G401.6 (cell line): ENCODE measurements around the gene AGTR1.

Experiments
- FAIRE-seq: peaks from 2 replicates; lab custom pipeline; 2012; peaks lifted over from hg19 to GRCh38; lab: Jason Lieb, UNC

The AGTR1 gene

DNA sequence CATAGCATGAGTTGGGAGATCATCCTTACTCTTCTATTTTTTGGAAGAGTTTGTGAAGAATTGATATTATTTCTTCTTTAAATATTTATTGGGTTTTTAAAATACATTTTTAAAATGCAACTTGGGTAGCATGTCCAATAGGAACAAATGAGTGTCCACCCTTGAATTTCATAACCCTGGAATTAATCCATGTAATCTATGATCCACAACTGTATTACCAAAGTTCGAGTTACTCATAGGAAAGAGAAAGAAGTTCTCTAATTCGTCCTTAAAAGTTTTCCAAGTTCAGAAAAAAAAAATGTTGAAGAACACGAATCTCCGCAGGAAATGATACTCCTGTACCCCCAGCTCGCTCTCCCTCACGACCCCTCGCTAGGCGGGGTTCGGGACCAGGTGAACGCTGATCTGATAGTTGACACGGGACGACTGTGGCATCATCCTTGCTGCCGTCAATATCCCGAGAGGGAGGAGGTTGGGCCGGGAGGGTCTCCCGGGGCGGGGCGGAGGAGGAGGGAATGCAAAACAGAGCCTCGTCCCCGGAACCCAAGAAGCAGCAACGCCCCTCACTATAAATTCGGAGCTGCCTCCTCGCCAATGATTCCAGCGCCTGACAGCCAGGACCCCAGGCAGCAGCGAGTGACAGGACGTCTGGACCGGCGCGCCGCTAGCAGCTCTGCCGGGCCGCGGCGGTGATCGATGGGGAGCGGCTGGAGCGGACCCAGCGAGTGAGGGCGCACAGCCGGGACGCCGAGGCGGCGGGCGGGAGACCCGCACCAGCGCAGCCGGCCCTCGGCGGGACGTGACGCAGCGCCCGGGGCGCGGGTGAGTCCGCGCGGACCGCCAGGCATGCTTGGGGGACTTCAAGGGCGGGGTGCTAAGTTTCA is at the start of gene AGTR1:
Gene AGTR1 (plus strand): TSS at position 598 of the 884 bp plus-strand sequence. CDS start 43,133 bp downstream, outside the sequence.
- FAIRE-seq = no peak

DNA sequence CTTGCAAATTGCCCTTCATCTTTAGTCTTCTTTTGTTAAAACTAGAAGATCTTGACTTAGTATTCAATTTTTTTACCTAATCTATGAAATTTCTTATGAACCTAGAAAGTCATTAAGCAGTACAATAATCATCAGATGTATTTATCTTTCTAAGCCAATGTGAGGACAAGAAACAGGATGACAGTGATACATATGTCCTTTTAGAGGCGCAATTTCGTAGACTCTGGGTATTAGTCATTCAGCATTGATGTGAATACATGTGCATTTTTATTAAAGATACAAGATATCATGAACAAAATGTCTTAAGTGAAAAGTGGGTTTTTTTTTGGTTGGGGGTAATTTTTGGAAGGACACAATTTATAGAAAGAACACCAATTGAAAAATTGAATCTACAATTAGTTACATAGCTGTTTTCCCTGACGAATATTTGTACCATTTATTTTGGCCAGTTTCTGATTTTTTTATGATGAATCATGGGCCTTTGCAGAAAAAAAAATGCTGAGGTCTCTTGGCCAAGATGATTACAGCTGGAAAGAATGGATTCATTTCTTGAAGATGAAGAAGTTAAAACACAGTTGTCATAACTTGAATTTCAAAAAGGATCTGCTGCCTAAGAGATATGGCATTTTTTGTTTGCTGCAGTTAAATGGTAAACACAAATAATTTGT is 48.9 kb upstream of the AGTR1 start:
- no peak for FAIRE-seq

DNA sequence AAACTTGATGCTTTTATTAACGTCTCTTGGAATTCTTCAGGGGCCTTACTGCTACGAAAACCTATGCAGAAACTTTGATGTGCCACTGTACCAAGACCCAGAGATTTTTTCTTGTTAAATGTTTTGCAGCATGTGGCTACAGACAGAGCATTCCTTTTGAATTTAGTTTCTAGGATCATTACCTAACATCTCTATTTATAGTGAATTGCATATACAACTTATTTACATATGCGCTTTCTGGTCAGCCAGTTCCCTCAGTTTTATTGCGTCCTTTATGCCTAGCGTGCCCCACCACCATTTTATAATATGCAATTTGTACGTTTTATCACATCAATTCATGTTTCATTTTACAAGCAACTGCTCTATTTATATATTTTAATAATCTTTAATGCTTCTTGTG is 46.2 kb upstream of the AGTR1 start:
- FAIRE-seq = no peak

DNA sequence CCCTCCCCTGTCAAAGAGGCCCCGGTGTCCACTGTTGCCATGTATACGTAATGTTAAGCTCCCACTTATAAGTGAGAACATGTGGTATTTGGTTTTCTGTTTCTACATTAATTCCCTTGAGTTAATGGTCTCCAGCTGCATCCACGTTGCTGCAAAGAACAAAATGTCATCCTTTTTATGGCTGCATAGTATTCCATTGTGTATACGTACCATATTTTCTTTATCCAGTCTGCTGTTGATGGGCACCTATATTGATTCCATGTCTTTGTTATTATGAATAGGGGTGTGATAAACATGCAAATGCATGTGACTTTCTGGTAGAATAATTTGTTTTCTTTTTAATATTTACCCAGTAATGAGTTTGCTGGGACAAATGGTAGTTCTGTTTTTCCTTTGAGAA is 43.3 kb upstream of the AGTR1 start:
- no peak for FAIRE-seq

DNA sequence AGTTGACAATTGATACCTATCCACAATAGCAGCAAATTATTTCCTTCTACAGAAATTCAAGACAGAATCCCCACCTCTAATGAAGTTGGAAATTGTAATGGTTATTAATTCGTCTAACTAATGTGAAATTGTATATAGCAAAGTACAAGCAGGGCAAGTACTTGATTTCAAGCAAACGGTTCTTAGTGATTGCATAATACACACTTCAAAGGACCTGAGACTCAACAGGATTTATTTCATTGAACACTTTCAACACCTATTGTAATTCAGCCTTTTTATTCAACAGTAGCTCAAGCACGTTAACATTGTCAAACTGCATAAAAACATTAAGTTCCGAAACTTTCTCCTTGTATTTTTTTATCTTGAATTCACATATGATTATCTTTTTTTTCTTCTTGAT is 40.2 kb upstream of the AGTR1 start:
- no peak for FAIRE-seq

DNA sequence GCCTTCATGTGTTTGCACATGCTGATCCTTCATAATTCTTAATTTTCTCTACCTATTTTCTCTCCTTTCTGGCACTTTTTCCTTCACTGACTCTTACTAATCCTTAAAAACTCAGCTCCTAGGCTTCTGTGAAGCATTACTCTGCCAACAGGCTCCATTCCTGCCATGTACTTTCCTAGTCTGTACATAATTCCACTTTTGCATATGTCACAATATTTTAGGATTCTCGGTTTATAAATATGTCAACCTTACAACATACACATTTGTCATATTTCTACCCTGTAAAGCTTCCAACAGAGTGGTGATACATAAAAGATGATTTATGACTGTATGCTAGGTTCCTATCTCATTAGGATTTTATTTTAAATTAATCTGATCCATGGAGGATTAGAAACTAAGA is 38.2 kb upstream of the AGTR1 start:
- FAIRE-seq = no peak

DNA sequence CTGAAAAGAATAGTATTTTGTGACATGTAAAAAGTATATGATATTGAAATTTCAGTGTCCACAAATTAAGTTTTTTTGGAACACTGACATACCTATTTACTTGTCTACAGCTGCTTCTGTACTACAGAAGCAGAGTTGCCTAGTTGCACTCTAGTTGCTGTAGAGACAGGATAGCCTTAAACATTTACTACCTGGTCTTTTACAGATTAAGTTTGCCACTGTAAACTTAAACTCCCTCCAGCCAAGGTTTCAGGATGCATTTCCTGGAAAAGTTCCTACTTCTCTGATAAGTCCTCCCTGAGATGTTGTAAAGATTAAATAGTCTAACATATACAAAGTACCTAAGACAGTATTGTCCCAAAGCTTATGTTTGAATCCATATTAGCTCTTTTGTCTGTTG is 17.4 kb upstream of the AGTR1 start:
- FAIRE-seq = no peak

DNA sequence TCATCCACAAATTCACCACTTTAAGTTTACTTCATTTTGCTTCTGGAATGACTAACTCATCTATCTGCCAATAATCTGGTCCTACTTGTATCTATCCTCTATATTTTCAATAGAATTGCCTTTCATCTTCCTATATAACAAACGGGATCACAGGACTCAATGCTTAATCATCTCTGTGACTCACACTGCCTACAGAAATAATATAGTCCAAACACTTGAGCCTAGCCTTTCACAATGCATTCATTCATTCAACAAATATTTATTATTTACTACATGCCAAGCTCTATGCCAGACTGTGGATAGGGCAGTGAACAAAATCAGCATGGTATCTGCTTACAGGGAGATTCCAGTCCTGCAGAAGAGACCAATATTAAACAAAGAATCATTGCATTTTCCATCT is 16.6 kb upstream of the AGTR1 start:
- no peak for FAIRE-seq

DNA sequence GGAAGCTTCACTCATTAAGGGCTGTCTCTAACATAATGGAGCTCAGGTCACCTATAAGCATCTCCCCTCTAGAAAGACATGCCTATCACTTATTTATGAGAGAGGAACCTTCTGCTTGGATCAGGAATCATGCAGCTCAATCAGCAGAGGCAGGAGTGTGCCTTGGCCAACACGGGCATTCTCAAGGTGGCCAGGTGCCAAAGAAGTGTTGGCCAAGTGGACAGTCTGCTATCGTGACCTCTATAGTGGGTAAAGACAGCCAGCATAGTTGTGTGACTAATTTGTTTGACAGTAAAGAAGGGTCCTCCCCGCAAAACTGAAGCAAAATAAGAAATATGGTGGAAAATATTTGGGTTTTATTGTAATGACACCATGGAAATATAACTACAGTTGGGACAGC is 14.7 kb upstream of the AGTR1 start:
- FAIRE-seq = no peak

DNA sequence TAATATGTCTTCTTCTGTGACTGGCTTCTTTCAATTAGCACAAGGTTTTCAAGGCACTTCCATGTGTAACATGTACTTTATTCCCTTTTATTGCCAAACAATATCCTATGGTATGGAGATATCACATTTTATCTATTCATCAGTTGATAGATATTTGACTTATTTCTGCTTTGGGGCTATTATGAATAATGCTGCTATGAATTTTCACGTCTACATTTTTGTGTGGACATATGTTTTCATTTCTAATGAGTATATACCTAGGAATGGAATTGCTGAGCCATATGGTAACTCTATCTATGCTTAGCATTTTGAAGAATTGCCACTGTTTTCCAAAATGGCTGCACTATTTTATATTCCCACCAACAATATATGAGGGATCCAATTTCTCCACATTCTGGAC is 3.6 kb upstream of the AGTR1 start:
- no peak for FAIRE-seq

DNA sequence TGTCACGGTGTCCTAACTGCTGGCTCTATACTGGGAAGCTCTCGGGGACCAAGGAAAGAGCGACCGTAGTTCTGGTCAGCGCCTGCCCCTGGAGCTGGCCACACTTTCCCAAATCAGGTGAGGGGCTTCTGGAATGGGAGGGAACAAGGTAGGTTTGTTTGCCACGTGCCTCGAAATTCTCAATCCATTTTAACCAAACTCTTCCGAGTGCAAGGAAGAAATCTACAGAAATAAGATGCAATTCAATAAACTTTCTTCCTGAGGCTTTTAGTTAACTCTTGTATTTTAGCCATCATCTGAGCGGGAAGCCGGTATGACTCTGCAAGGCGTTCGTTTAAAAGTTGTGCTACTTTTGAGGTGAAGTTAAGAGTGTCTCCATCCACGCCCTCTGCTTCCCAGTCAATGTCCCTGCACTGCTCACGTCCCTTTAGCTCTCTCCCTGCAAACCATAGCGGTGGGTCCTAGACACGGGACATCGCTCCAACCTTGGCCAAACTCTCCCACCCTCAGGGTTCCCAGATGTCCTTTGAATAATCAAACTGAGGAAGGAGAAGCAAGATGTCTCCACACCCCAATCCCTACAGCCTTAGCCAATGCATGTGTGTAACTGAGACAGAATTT is 597 bp downstream of the AGTR1 start:
- no peak for FAIRE-seq

DNA sequence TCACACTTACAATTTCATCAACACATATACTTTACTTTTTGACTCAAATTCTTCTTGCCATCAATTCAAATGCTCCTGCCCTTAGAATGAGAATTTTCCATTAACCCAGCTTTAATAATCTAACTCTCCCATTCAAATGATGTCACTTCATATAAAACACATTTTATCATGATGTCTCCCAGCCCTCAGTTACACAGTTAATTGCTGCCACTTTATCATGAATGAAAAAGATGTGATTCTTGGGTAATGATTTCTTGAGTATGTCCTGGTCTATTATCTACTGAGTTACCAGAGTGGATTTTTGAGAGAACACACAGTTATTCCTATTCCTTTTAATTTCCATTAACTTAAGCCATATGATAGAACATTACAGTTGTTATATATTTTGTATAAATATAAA is 7.6 kb downstream of the AGTR1 start:
- no peak for FAIRE-seq

DNA sequence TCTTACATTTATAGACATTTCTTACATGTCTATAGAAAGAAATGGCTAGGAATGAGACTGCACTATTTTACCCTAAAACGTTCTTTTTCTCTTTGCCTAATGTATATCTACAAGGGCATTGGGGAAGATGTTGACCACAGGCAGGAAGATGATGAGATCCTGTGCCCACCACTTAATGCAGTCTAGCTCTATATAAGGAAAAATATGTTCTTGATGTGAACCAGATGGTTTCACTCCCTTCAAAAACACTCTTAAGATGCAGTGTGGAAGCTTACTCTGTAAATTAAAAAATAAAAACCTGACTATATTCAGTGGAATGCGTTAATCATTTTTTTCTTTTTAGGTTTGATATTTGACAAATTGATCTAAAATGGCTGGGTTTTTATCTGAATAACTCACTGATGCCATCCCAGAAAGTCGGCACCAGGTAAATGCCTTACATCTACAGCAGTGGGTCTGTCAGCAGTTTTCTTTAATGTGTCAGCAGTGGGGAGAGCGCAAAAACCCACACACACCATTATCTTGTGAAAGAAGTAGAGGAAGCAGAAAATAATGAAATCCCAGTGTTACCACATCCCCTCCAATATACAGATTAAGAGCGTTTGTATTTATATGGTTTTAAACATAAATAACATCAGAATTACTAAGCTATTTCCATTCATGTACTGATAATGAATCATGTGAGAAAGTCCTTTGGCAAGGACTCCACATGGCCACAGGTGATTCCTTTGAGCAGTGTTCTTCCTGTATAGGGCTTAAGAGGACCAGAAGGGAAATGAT is 10.1 kb downstream of the AGTR1 start:
- no peak for FAIRE-seq

DNA sequence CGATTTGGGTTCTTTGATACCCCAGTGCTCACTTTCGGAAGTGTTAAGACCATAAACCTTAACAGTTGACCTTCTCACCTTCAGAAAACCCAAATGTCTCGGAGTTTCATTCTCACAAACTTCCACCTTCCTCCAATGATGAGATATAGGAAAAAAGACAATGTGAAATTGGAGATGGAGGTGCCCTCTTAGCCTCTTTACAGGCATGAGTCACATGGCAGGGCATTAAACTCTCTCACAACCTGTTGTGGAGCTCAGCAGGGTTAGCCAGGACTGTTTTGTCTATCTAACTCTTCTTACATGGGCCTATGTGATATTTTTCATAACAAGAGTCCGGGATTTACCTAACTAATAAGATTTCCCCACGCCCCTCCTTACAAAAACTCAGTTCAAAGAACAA is 10.7 kb downstream of the AGTR1 start:
- FAIRE-seq = no peak

DNA sequence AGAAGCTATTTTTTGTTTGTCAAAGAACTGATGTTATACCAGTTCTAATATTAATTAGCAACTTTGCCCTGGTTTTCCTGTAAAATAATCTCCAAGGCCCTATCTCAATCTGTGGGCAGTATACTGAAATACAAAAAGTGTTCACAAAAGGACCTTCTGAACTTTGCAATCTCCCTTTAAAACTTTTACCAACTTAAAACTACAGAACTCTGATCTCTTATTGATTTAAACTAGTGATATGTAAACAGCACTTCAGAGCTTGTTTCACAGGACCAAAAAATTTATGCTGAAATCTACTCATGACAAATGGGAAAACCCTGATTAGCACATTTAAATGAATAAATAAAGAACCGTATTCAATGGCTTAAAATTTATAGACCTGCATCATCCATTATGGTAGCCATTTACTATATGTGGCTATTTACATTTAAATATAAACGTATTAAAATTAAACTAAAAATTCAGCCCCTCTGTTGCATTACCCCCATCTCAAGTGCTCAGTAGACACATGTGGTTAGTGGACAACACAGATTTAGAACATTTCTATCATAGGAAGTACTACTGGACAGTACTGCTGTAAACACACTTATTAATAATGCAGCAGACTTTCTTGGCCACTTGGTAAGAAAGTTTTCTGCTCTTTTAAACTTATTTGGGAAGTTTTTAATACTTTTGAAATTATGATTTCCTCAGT is 12.0 kb downstream of the AGTR1 start:
- FAIRE-seq = no peak

DNA sequence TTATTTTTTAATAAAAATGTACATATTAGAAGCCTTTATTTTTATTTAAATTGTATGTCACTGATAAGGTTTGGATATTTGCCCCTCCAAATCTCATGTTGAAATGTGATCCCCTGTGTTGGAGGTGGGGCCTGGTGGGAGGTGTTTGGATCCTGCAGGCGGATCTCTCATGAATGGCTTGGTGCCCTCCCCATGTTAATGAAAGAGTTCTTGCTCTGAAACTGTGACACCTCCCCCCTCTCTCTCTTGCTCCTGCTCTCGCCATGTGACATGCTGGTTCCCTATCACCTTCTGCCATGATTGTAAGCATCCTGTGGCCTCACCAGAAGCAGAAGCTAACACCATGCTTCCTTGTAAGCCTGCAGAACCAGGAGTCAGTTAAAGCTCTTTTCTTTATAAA is 13.0 kb downstream of the AGTR1 start:
- no peak for FAIRE-seq

DNA sequence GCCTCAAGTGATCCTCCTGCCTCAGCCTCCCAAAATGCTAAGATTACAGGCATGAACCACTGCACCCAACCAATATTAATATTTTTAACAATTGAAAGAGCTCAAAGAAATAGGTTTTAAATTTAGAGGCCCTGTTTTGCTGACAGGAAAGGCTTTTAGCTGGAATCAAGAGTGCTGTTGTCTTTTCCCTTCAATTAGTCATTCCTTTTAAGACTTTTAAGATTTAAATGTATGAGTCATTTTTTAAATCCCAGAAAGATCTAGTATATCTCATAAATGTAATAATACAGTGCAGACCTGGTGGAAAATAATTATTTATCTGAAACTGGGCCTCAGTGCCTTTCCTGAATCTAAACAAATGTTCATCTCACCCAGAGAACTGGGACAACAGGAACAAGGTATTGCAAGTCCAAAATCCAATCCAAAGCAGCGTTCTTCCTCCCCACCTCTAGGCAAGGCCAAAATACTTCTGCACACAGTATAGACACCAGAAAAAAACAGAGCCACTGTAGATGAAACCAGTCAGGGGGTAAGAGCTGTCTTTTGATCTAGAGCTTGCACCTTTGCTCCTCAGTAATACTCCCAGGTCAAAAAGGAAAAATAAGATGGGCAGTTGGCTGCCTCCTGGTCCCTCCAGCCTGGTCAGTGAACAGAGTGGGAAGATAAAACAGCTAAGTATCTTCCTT is 14.4 kb downstream of the AGTR1 start:
- FAIRE-seq = no peak

DNA sequence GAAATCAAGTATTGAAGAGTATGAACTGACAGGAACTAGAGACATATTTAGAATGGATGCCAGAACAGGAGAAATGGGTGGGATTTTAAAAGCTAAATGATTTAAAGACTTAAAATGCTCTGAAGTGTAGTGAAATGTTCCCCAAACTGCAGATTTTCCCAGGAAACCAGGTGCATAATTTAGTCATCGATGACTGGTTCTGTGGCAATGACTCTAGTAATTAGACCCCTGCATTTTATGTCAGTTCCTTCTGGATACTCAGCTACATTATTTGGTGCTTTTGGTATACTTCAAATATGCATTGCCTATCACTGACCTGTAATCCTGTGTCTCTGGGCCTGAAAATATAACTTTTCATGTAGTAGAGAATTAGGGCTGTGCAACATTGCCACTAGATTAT is 16.8 kb downstream of the AGTR1 start:
- FAIRE-seq = no peak

DNA sequence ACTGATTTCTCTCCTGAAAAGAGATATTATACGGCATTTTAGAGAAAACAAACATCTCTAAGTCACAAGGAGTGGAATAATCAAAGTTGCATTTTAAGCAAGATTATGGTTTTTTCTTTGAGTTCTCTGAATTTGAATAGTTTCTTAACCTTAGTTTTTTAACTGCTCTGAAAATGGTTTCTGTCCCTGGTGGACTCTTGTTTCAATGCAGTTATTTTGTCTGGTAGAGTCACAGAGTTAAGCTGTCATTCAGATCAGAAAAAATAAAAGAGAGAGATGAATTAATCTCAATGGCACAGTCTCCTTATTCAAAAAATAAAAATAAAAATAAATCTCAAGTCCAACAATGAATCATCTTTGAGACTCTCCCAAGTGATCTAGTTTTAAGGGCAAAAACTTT is 19.0 kb downstream of the AGTR1 start:
- FAIRE-seq = no peak

DNA sequence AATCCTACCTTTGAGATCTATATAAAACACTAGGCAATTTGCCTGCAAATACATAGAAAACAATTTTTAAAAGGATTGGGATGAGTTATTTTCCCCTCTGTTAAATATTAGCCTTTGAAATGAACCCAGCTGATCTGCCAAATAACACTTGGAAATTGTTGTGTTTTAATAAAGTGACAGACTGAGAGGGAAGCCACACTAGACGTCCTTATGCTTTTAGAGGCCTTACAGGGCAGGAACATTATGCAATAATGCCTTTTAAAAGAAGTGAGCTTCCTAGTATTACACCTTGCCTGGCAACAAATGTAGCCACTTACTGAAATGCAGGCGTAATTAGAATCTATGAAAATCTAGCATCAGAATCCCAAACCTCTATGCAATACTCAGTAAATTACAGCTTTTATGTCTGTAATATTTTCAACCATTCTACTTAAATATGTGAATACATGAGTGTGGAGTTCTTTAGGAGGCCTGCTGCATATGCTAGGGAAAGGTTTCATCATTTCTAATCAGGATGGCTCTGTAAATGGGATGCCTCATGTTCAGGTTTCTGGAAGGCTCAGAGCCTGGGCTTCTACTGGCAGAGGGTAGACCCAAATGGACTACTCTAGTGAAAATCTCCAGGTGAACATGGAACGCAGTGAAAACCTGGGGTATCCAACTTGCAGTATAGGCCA is 20.3 kb downstream of the AGTR1 start:
- FAIRE-seq = no peak
